SU-DHL-6 (cell line): ENCODE measurements around the gene SLC7A5.
"Not testable (repeated sequence)": the region's sequence is repeated elsewhere in the genome, so short reads cannot be mapped to it uniquely, and the experiment has no call there.

ENCODE experiments used
- CTCF ChIP-seq: fragments of 200-600 bp; sonication (generic); IDR thresholded peaks from one replicate; pipeline ENCODE4 v1.5.1; 2017; ENCODE audit warnings: antibody characterized with exemption, mild to moderate bottlenecking, low read length, moderate library complexity; ENCODE audit not compliant: insufficient read depth, poor library complexity, severe bottlenecking
- EZH2phosphoT487 ChIP-seq: fragments of 200-600 bp; sonication (generic), shearing (Covaris generic); conservative IDR thresholded peaks from 2 replicates; pipeline ENCODE4 v1.6.1; 2018; ENCODE audit warnings: mild to moderate bottlenecking, antibody characterized with exemption, low read length, moderate library complexity, mixed read lengths

GRCh38 chr16:87896924-87897520 is 27.7 kb upstream of the SLC7A5 start:
- TF ChIP-seq CTCF, EZH2phosphoT487: not testable (repeated sequence)
